ENCODE data around the gene ALS2.
"Not testable (repeated sequence)": the region's sequence is repeated elsewhere in the genome, so short reads cannot be mapped to it uniquely, and the experiment has no call there.

Gene ALS2

GRCh38 chr2:201775326-201775725, 5.4 kb downstream of the ALS2 start:
- no peak overlapping the region for H3K4me3 ChIP-seq (ENCODE audit: low read depth, low read length)
- no peaks in the 10 kb centered on the region for H3K27me3 ChIP-seq (ENCODE audit: control insufficient read depth, insufficient read depth, low read length)
- H3K9ac ChIP-seq (ENCODE audit: low read depth, low read length), result no peak overlapping the region
- no peak overlapping the region for H3K27ac ChIP-seq (ENCODE audit: low read depth, low read length)
- no peaks in the 10 kb centered on the region for H3K36me3 ChIP-seq (ENCODE audit: control insufficient read depth, insufficient read depth, low read length)
- no peaks in the 10 kb centered on the region for H3K9me3 ChIP-seq (ENCODE audit: control insufficient read depth, insufficient read depth, low read length)
- peaks cover 52% of the 10 kb centered on the region for H3K4me1 ChIP-seq (ENCODE audit: control insufficient read depth, insufficient read depth, low read length)

DNA sequence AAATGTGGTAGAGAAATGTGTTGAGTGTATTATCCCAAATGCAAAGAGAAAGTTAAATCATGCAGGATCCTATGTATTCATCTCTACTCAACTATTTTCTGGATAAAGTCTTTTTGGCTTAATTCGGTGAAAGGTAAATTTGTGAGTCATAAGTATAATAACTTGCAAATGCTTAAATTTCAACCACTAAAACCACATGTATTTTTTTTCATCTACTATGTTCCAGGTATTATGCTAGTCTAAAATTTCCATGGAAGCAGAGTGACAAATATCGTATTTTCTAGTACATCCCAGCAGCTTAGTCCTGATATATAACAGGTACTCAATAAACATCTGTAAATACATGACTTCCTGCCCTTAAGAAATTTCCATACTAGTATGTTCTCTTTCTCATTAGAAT, 6.2 kb downstream of the ALS2 start:
- H3K9ac ChIP-seq (ENCODE audit: low read depth, low read length), result no peak overlapping the region
- H3K4me3 ChIP-seq (ENCODE audit: low read depth, low read length), result no peak overlapping the region
- no peaks in the 10 kb centered on the region for H3K27me3 ChIP-seq (ENCODE audit: control insufficient read depth, insufficient read depth, low read length)
- H3K4me1 ChIP-seq (ENCODE audit: control insufficient read depth, insufficient read depth, low read length), result peaks cover 49% of the 10 kb centered on the region
- no peaks in the 10 kb centered on the region for H3K36me3 ChIP-seq (ENCODE audit: control insufficient read depth, insufficient read depth, low read length)
- no peak overlapping the region for H3K27ac ChIP-seq (ENCODE audit: low read depth, low read length)
- H3K9me3 ChIP-seq (ENCODE audit: control insufficient read depth, insufficient read depth, low read length), result no peaks in the 10 kb centered on the region

DNA sequence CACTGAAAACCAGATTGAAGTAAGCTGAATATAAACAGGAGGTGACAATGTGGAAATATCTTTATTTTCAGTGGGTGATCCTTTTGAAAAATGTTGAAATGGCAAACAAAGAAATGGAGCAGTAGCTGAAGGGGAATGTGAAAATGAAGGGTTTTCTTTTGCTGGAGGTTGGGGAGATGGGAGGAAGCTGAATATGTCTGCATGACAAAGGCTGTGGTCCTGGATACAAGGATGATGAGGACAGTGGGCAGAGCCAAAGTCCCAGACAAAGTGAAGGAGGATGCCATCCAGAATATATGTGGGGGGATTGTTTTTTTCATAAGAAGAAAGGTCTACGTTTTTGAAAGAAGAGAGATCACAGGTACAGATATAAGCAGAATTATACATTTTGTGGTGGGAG, 6.7 kb downstream of the ALS2 start:
- Histone ChIP-seq H3K36me3 (ENCODE audit: control insufficient read depth, insufficient read depth, low read length) (no peaks in the 10 kb centered on the region), H3K9me3 (ENCODE audit: control insufficient read depth, insufficient read depth, low read length) (no peaks in the 10 kb centered on the region), H3K27me3 (ENCODE audit: control insufficient read depth, insufficient read depth, low read length) (no peaks in the 10 kb centered on the region), H3K27ac (ENCODE audit: low read depth, low read length) (no peak overlapping the region), H3K4me1 (ENCODE audit: control insufficient read depth, insufficient read depth, low read length) (peaks cover 44% of the 10 kb centered on the region), H3K4me3 (ENCODE audit: low read depth, low read length) (no peak overlapping the region), H3K9ac (ENCODE audit: low read depth, low read length) (no peak overlapping the region)

GRCh38 chr2:201769666-201770373, 10.9 kb downstream of the ALS2 start:
- Histone ChIP-seq H3K9ac (ENCODE audit: low read depth, low read length) (no peak overlapping the region), H3K27me3 (ENCODE audit: control insufficient read depth, insufficient read depth, low read length) (no peaks in the 10 kb centered on the region), H3K27ac (ENCODE audit: low read depth, low read length) (no peak overlapping the region), H3K36me3 (ENCODE audit: control insufficient read depth, insufficient read depth, low read length) (peaks cover 20% of the 10 kb centered on the region), H3K4me3 (ENCODE audit: low read depth, low read length) (no peak overlapping the region), H3K9me3 (ENCODE audit: control insufficient read depth, insufficient read depth, low read length) (no peaks in the 10 kb centered on the region), H3K4me1 (ENCODE audit: control insufficient read depth, insufficient read depth, low read length) (peaks cover 21% of the 10 kb centered on the region)

GRCh38 chr2:201768918-201769317, 11.8 kb downstream of the ALS2 start:
- H3K4me3 ChIP-seq (ENCODE audit: low read depth, low read length), result no peak overlapping the region
- H3K27me3 ChIP-seq (ENCODE audit: control insufficient read depth, insufficient read depth, low read length), result no peaks in the 10 kb centered on the region
- H3K36me3 ChIP-seq (ENCODE audit: control insufficient read depth, insufficient read depth, low read length), result peaks cover 23% of the 10 kb centered on the region
- H3K27ac ChIP-seq (ENCODE audit: low read depth, low read length), result no peak overlapping the region
- H3K9me3 ChIP-seq (ENCODE audit: control insufficient read depth, insufficient read depth, low read length), result no peaks in the 10 kb centered on the region
- no peak overlapping the region for H3K9ac ChIP-seq (ENCODE audit: low read depth, low read length)
- peaks cover 13% of the 10 kb centered on the region for H3K4me1 ChIP-seq (ENCODE audit: control insufficient read depth, insufficient read depth, low read length)

DNA sequence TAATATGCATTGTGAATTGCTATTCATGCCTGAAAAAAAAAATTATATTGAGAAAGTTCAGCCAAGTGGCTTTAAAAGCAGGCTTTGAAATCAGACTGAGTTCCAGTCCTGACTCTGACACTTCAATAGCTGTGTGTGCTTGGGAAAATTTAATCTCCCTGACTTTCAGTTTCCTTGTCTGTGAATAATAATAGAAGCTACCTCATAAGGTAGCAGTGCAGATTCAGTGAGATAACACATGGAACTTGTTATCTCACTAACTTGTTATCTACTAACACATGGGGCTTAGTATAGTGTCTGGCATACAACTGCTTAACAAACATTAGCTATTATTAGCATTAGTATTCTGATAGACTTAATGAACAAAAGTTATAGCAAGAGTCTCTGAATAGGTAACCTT, 14.9 kb downstream of the ALS2 start:
- no peak overlapping the region for H3K27ac ChIP-seq (ENCODE audit: low read depth, low read length)
- no peaks in the 10 kb centered on the region for H3K4me1 ChIP-seq (ENCODE audit: control insufficient read depth, insufficient read depth, low read length)
- no peaks in the 10 kb centered on the region for H3K9me3 ChIP-seq (ENCODE audit: control insufficient read depth, insufficient read depth, low read length)
- no peak overlapping the region for H3K9ac ChIP-seq (ENCODE audit: low read depth, low read length)
- H3K27me3 ChIP-seq (ENCODE audit: control insufficient read depth, insufficient read depth, low read length), result no peaks in the 10 kb centered on the region
- peaks cover 52% of the 10 kb centered on the region for H3K36me3 ChIP-seq (ENCODE audit: control insufficient read depth, insufficient read depth, low read length)
- no peak overlapping the region for H3K4me3 ChIP-seq (ENCODE audit: low read depth, low read length)

GRCh38 chr2:201764469-201764868, 16.3 kb downstream of the ALS2 start:
- H3K9me3 ChIP-seq (ENCODE audit: control insufficient read depth, insufficient read depth, low read length); H3K4me3 ChIP-seq (ENCODE audit: low read depth, low read length); H3K27me3 ChIP-seq (ENCODE audit: control insufficient read depth, insufficient read depth, low read length); H3K4me1 ChIP-seq (ENCODE audit: control insufficient read depth, insufficient read depth, low read length); H3K27ac ChIP-seq (ENCODE audit: low read depth, low read length); H3K9ac ChIP-seq (ENCODE audit: low read depth, low read length): not testable (repeated sequence)
- H3K36me3 ChIP-seq (ENCODE audit: control insufficient read depth, insufficient read depth, low read length), result peaks cover 64% of the 10 kb centered on the region

DNA sequence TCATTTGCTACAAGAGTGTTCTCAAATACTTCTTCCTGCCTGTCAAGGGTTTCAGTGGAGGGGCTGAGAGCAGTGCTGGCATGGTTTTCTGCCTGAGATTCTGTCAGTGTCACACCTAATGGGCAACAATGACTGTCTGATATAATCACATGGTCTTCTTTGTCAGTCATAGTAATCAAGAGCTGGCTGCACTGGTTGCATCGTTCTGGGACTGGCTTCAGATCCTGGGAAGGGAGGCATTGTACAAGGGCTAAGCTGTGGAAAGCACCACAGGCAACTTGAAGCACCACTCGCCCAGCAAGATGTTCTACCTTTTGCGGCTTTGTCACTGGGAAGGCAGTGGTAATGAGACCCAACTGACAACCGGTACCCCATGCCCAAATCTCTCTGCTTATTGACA, 19.6 kb downstream of the ALS2 start:
- Histone ChIP-seq H3K4me1 (ENCODE audit: control insufficient read depth, insufficient read depth, low read length) (no peaks in the 10 kb centered on the region), H3K4me3 (ENCODE audit: low read depth, low read length) (no peak overlapping the region), H3K36me3 (ENCODE audit: control insufficient read depth, insufficient read depth, low read length) (peaks cover 78% of the 10 kb centered on the region), H3K27ac (ENCODE audit: low read depth, low read length) (no peak overlapping the region), H3K9ac (ENCODE audit: low read depth, low read length) (no peak overlapping the region), H3K9me3 (ENCODE audit: control insufficient read depth, insufficient read depth, low read length) (no peaks in the 10 kb centered on the region), H3K27me3 (ENCODE audit: control insufficient read depth, insufficient read depth, low read length) (no peaks in the 10 kb centered on the region)

- Histone ChIP-seq H3K36me3 (ENCODE audit: control insufficient read depth, insufficient read depth, low read length) (peaks cover 64% of the 10 kb centered on the region), H3K9ac (ENCODE audit: low read depth, low read length) (no peak overlapping the region), H3K27ac (ENCODE audit: low read depth, low read length) (no peak overlapping the region)
Measured at GRCh38 chr2:201759567-201759966, 21.2 kb downstream of the ALS2 start.

GRCh38 chr2:201758873-201759272, 21.9 kb downstream of the ALS2 start:
- Histone ChIP-seq H3K9ac (ENCODE audit: low read depth, low read length) (no peak overlapping the region), H3K27ac (ENCODE audit: low read depth, low read length) (no peak overlapping the region), H3K4me1 (ENCODE audit: control insufficient read depth, insufficient read depth, low read length) (no peaks in the 10 kb centered on the region), H3K36me3 (ENCODE audit: control insufficient read depth, insufficient read depth, low read length) (peaks cover 67% of the 10 kb centered on the region), H3K4me3 (ENCODE audit: low read depth, low read length) (no peak overlapping the region), H3K9me3 (ENCODE audit: control insufficient read depth, insufficient read depth, low read length) (no peaks in the 10 kb centered on the region), H3K27me3 (ENCODE audit: control insufficient read depth, insufficient read depth, low read length) (no peaks in the 10 kb centered on the region)

More at GRCh38 chr2:201759567-201759966, 21.2 kb downstream of the ALS2 start:
- H3K27me3 ChIP-seq (ENCODE audit: control insufficient read depth, insufficient read depth, low read length), result no peaks in the 10 kb centered on the region
- H3K4me1 ChIP-seq (ENCODE audit: control insufficient read depth, insufficient read depth, low read length), result no peaks in the 10 kb centered on the region
- H3K4me3 ChIP-seq (ENCODE audit: low read depth, low read length), result no peak overlapping the region
- H3K9me3 ChIP-seq (ENCODE audit: control insufficient read depth, insufficient read depth, low read length), result no peaks in the 10 kb centered on the region

DNA sequence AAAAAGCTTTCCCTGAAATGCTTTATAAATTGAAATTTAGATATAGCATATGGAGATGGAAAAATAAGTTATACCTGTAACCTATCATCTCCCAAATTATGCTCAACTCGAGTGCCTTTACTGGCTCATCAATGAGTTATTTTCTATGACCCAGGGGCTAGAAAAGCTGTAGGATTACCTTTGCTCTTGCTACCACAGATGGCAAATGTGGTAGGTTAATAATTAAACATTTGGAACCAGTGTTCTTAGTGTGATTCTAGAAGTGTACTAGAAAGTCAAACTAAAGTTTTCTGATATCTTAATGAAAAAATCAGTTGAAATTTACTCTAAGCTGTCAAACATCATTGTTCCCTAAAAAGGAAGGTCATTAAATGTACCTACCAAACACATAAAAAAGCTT, 22.5 kb downstream of the ALS2 start:
- H3K27me3 ChIP-seq (ENCODE audit: control insufficient read depth, insufficient read depth, low read length), result no peaks in the 10 kb centered on the region
- H3K4me3 ChIP-seq (ENCODE audit: low read depth, low read length), result no peak overlapping the region
- peaks cover 61% of the 10 kb centered on the region for H3K36me3 ChIP-seq (ENCODE audit: control insufficient read depth, insufficient read depth, low read length)
- no peaks in the 10 kb centered on the region for H3K4me1 ChIP-seq (ENCODE audit: control insufficient read depth, insufficient read depth, low read length)
- no peak overlapping the region for H3K9ac ChIP-seq (ENCODE audit: low read depth, low read length)
- H3K9me3 ChIP-seq (ENCODE audit: control insufficient read depth, insufficient read depth, low read length), result no peaks in the 10 kb centered on the region
- no peak overlapping the region for H3K27ac ChIP-seq (ENCODE audit: low read depth, low read length)

Data from HUES48 (cell line).